ENCODE measurements around the gene PTPRN.
"Not testable (repeated sequence)": the region's sequence is repeated elsewhere in the genome, so short reads cannot be mapped to it uniquely, and the experiment has no call there.

Gene PTPRN

GRCh38 chr2:219325657-219326315 is 16.6 kb upstream of the PTPRN start:
- Mint-ChIP-seq H3K36me3 (no peaks in the 10 kb centered on the region), H3K27ac (no peak overlapping the region), H3K4me3 (no peak overlapping the region), H3K4me1 (ENCODE audit: low read depth) (peaks cover 16% of the 10 kb centered on the region), H3K27me3 (peaks cover 14% of the 10 kb centered on the region), H3K9me3 (ENCODE audit: low read depth) (no peaks in the 10 kb centered on the region)

GRCh38 chr2:219325136-219325535 is 15.9 kb upstream of the PTPRN start:
- peaks cover 16% of the 10 kb centered on the region for H3K4me1 Mint-ChIP-seq (ENCODE audit: low read depth)
- no peak overlapping the region for H3K4me3 Mint-ChIP-seq
- H3K9me3 Mint-ChIP-seq (ENCODE audit: low read depth), result no peaks in the 10 kb centered on the region
- H3K27ac Mint-ChIP-seq, result no peak overlapping the region
- peaks cover 10% of the 10 kb centered on the region for H3K27me3 Mint-ChIP-seq
- no peaks in the 10 kb centered on the region for H3K36me3 Mint-ChIP-seq

- H3K27me3 Mint-ChIP-seq, result peaks cover 8% of the 10 kb centered on the region
These were observed 14.2 kb upstream of the PTPRN start for GRCh38 chr2:219323434-219323833.

GRCh38 chr2:219314804-219315468 is 5.7 kb upstream of the PTPRN start:
- H3K27me3 Mint-ChIP-seq, result peaks cover 19% of the 10 kb centered on the region
- H3K4me1 Mint-ChIP-seq (ENCODE audit: low read depth), result peaks cover 1% of the 10 kb centered on the region
- no peaks in the 10 kb centered on the region for H3K36me3 Mint-ChIP-seq
- H3K9me3 Mint-ChIP-seq (ENCODE audit: low read depth), result no peaks in the 10 kb centered on the region
- H3K27ac Mint-ChIP-seq, result no peak overlapping the region
- H3K4me3 Mint-ChIP-seq, result no peak overlapping the region

More at GRCh38 chr2:219323434-219323833, 14.2 kb upstream of the PTPRN start:
- Mint-ChIP-seq H3K9me3 (ENCODE audit: low read depth) (no peaks in the 10 kb centered on the region), H3K4me1 (ENCODE audit: low read depth) (peaks cover 16% of the 10 kb centered on the region), H3K4me3 (no peak overlapping the region), H3K27ac (no peak overlapping the region), H3K36me3 (no peaks in the 10 kb centered on the region)

- not testable (repeated sequence) for H3K36me3 Mint-ChIP-seq; H3K27ac Mint-ChIP-seq; H3K4me3 Mint-ChIP-seq; H3K4me1 Mint-ChIP-seq (ENCODE audit: low read depth); H3K9me3 Mint-ChIP-seq (ENCODE audit: low read depth)
- H3K27me3 Mint-ChIP-seq, result peaks cover 30% of the 10 kb centered on the region
These were observed 3.6 kb upstream of the PTPRN start for GRCh38 chr2:219312683-219313263.

GRCh38 chr2:219308142-219309101 is 779 bp downstream of the PTPRN start:
- H3K27me3 Mint-ChIP-seq, result peaks cover 39% of the 10 kb centered on the region
- no peak overlapping the region for H3K4me3 Mint-ChIP-seq
- peaks cover 9% of the 10 kb centered on the region for H3K4me1 Mint-ChIP-seq (ENCODE audit: low read depth)
- H3K9me3 Mint-ChIP-seq (ENCODE audit: low read depth), result no peaks in the 10 kb centered on the region
- no peaks in the 10 kb centered on the region for H3K36me3 Mint-ChIP-seq
- H3K27ac Mint-ChIP-seq, result no peak overlapping the region

GRCh38 chr2:219306047-219306446 is 3.2 kb downstream of the PTPRN start:
- Mint-ChIP-seq H3K27me3 (peaks cover 32% of the 10 kb centered on the region), H3K36me3 (no peaks in the 10 kb centered on the region), H3K4me3 (no peak overlapping the region), H3K9me3 (ENCODE audit: low read depth) (no peaks in the 10 kb centered on the region), H3K27ac (no peak overlapping the region), H3K4me1 (ENCODE audit: low read depth) (peaks cover 9% of the 10 kb centered on the region)

GRCh38 chr2:219304223-219304622 is 5.0 kb downstream of the PTPRN start:
- Mint-ChIP-seq H3K27me3 (peaks cover 21% of the 10 kb centered on the region), H3K9me3 (ENCODE audit: low read depth) (no peaks in the 10 kb centered on the region), H3K4me3 (no peak overlapping the region), H3K27ac (no peak overlapping the region), H3K4me1 (ENCODE audit: low read depth) (peaks cover 6% of the 10 kb centered on the region), H3K36me3 (no peaks in the 10 kb centered on the region)

GRCh38 chr2:219302412-219302968 is 6.7 kb downstream of the PTPRN start:
- Mint-ChIP-seq H3K9me3 (ENCODE audit: low read depth) (no peaks in the 10 kb centered on the region), H3K36me3 (no peaks in the 10 kb centered on the region), H3K27ac (no peak overlapping the region), H3K27me3 (peaks cover 13% of the 10 kb centered on the region), H3K4me3 (no peak overlapping the region), H3K4me1 (ENCODE audit: low read depth) (peaks cover 5% of the 10 kb centered on the region)

GRCh38 chr2:219300022-219300421 is 9.2 kb downstream of the PTPRN start:
- peaks cover 5% of the 10 kb centered on the region for H3K27me3 Mint-ChIP-seq
- peaks cover 21% of the 10 kb centered on the region for H3K4me1 Mint-ChIP-seq (ENCODE audit: low read depth)
- no peaks in the 10 kb centered on the region for H3K9me3 Mint-ChIP-seq (ENCODE audit: low read depth)
- no peak overlapping the region for H3K27ac Mint-ChIP-seq
- H3K4me3 Mint-ChIP-seq, result no peak overlapping the region
- H3K36me3 Mint-ChIP-seq, result no peaks in the 10 kb centered on the region

GRCh38 chr2:219299372-219299760 is 9.8 kb downstream of the PTPRN start:
- no peaks in the 10 kb centered on the region for H3K36me3 Mint-ChIP-seq
- peaks cover 22% of the 10 kb centered on the region for H3K4me1 Mint-ChIP-seq (ENCODE audit: low read depth)
- H3K27me3 Mint-ChIP-seq, result peaks cover 2% of the 10 kb centered on the region
- H3K27ac Mint-ChIP-seq, result no peak overlapping the region
- no peaks in the 10 kb centered on the region for H3K9me3 Mint-ChIP-seq (ENCODE audit: low read depth)
- no peak overlapping the region for H3K4me3 Mint-ChIP-seq

- no peak overlapping the region for H3K4me3 Mint-ChIP-seq
- no peak overlapping the region for H3K27ac Mint-ChIP-seq
- H3K27me3 Mint-ChIP-seq, result no peaks in the 10 kb centered on the region
- H3K36me3 Mint-ChIP-seq, result no peaks in the 10 kb centered on the region
- H3K4me1 Mint-ChIP-seq (ENCODE audit: low read depth), result peaks cover 25% of the 10 kb centered on the region
- H3K9me3 Mint-ChIP-seq (ENCODE audit: low read depth), result no peaks in the 10 kb centered on the region
These were observed 10.3 kb downstream of the PTPRN start for GRCh38 chr2:219298759-219299371.

- H3K4me1 Mint-ChIP-seq (ENCODE audit: low read depth), result peaks cover 25% of the 10 kb centered on the region
- no peak overlapping the region for H3K4me3 Mint-ChIP-seq
These were observed 11.3 kb downstream of the PTPRN start for GRCh38 chr2:219297766-219298456.

More at GRCh38 chr2:219297766-219298456, 11.3 kb downstream of the PTPRN start:
- no peaks in the 10 kb centered on the region for H3K9me3 Mint-ChIP-seq (ENCODE audit: low read depth)
- H3K27ac Mint-ChIP-seq, result no peak overlapping the region
- no peaks in the 10 kb centered on the region for H3K36me3 Mint-ChIP-seq
- no peaks in the 10 kb centered on the region for H3K27me3 Mint-ChIP-seq
